Measurements from ENCODE around the gene C5orf47.
A peak's percentile ranks its signal among the peaks of the same experiment; 100 is the strongest.

C5orf47 gene

DNA sequence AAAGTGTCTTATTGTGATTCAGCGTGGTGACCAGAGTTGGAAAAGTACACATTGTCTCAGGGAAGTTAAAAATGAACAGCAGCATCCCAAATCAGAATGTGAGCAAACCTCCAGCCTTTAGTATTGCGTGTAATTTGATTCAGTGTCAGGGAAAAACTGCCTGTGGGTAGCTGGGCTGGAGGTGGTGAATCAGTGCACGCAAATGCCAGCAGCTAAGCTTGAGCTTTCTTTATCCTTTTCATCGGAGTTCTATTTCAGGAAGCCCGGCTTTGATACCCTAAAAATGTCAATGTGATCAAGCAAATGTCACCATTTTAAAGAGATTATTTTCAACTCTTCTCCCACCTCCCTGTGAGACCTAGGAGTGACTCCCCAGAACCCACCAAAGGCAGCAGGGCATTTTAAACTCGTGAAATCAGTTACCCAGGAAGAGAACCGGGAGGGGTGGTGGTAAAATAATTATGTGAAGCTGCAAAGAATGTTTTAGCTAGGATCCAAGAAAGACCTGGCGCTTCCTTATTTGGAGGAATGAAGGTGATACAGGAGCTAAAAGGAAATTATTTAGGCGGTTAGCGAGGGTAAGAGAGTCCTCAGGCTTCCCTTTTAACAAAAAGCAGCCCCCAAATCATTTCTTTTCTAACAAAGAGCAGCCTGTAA, 25.7 kb upstream of the C5orf47 start:
- peaks cover 3% of the 10 kb centered on the region for H3K36me3 Mint-ChIP-seq (ENCODE audit: low read depth)
- no peak overlapping the region for H3K27ac Mint-ChIP-seq
- H3K9me3 Mint-ChIP-seq = no peaks in the 10 kb centered on the region
- H3K4me1 Mint-ChIP-seq (ENCODE audit: low read depth) = no peaks in the 10 kb centered on the region
- no peaks in the 10 kb centered on the region for H3K27me3 Mint-ChIP-seq (ENCODE audit: low read depth)
- H3K4me3 Mint-ChIP-seq = no peak overlapping the region

DNA sequence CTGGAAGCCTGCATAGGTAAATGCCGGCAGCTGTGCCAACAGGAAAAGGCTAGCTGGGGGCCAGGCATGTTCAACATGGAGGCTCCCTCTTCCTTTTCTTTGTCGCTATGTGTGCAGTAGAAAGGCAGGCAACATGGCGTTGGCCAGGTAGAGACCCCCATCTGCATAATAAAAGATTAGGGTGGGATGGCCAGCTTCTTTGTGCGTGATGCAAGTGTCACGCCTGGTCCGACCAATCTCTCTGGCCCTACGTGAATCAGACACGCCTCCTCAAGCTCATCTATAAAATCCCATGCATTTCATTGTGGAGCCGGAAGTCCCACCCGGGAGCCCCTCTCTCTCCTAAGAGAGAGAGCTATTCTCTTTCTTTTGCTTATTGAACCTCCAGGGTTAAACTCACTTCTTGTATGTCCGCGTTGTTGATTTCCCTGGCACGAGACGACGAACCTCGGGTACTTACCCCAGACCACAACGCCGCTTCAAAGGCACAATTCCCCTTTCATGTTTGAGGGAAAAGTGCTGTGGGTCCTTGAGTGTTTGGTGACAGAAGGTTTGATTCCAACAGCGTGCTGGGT, 25.0 kb upstream of the C5orf47 start:
- no peaks in the 10 kb centered on the region for H3K9me3 Mint-ChIP-seq
- no peak overlapping the region for H3K4me3 Mint-ChIP-seq
- H3K36me3 Mint-ChIP-seq (ENCODE audit: low read depth) = peaks cover 3% of the 10 kb centered on the region
- H3K27me3 Mint-ChIP-seq (ENCODE audit: low read depth) = no peaks in the 10 kb centered on the region
- H3K4me1 Mint-ChIP-seq (ENCODE audit: low read depth) = no peaks in the 10 kb centered on the region
- no peak overlapping the region for H3K27ac Mint-ChIP-seq

DNA sequence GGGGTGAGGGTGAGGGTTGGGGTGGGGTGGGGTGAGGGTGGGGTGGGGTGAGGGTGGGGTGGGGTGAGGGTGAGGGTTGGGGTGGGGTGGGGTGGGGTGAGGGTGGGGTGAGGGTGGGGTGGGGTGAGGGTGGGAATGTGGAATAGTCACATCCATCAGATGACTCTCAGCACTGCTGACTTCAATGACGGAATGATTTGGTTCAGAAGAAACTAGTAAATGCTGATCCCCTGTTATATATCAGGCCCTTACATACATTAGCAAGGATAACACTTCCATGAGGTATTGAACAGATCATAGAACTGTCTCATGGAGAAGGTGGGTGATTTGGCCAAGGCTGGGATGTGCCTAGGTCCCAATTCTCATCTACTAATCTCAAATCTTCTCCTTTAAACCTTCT, 24.5 kb upstream of the C5orf47 start:
- no peaks in the 10 kb centered on the region for H3K4me1 Mint-ChIP-seq (ENCODE audit: low read depth)
- no peak overlapping the region for H3K27ac Mint-ChIP-seq
- H3K36me3 Mint-ChIP-seq (ENCODE audit: low read depth) = peaks cover 3% of the 10 kb centered on the region
- H3K4me3 Mint-ChIP-seq = no peak overlapping the region
- no peaks in the 10 kb centered on the region for H3K9me3 Mint-ChIP-seq
- no peaks in the 10 kb centered on the region for H3K27me3 Mint-ChIP-seq (ENCODE audit: low read depth)

DNA sequence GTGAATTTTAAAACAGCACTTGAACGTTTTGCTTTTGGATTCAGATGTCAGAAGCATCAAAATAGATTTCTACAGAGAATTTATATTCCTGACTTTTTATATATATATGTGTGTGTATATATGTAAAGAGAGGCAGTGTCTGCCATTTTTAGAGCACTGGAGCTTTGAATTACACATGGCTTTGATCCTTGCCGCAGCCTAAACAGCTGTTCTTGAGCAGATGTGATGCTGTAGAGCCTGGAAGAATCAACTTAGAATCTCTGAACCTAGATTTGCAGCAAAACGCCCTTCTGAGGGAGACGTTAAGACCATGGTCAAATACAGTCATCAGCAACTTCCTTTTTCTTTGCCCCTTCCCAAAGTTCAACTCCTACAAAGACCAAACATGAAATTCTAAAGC, 21.7 kb upstream of the C5orf47 start:
- H3K4me3 Mint-ChIP-seq = no peak overlapping the region
- H3K9me3 Mint-ChIP-seq = no peaks in the 10 kb centered on the region
- H3K27ac Mint-ChIP-seq = no peak overlapping the region
- H3K27me3 Mint-ChIP-seq (ENCODE audit: low read depth) = peaks cover 6% of the 10 kb centered on the region
- H3K4me1 Mint-ChIP-seq (ENCODE audit: low read depth) = peaks cover 3% of the 10 kb centered on the region
- no peaks in the 10 kb centered on the region for H3K36me3 Mint-ChIP-seq (ENCODE audit: low read depth)

DNA sequence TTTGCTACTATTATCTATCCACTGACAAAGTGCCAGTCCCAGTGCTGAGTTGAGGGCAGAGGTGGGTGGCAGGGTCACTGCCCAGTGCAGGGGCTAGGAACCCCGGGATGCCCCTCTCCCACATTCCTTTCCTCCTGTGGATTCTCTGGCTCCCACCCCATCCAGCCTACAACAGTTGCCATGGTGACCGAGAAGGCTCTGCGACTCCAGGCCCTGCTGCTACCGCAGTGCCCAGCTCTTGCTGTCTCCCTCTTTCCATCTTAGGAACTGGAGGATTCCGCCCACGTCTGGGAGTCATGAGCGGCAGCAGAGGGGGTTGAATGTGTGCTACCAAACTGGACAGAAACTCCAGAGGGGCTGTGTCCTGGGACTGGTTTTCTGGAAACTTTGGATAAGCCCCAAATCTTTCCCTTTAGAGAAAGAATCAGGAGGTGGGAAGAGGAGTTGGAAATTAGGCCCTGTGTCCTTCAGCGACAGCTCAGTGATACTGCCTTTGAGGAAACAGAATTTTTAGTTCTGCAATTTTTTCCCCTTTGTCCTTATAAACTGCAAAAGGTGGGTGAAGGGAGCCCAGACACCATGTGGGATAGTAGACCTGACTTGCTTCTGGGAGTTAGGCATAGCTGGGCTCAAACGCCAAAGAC, 20.7 kb upstream of the C5orf47 start:
- no peaks in the 10 kb centered on the region for H3K36me3 Mint-ChIP-seq (ENCODE audit: low read depth)
- no peak overlapping the region for H3K4me3 Mint-ChIP-seq
- H3K4me1 Mint-ChIP-seq (ENCODE audit: low read depth) = peaks cover 6% of the 10 kb centered on the region
- peaks cover 6% of the 10 kb centered on the region for H3K27me3 Mint-ChIP-seq (ENCODE audit: low read depth)
- no peaks in the 10 kb centered on the region for H3K9me3 Mint-ChIP-seq
- no peak overlapping the region for H3K27ac Mint-ChIP-seq

DNA sequence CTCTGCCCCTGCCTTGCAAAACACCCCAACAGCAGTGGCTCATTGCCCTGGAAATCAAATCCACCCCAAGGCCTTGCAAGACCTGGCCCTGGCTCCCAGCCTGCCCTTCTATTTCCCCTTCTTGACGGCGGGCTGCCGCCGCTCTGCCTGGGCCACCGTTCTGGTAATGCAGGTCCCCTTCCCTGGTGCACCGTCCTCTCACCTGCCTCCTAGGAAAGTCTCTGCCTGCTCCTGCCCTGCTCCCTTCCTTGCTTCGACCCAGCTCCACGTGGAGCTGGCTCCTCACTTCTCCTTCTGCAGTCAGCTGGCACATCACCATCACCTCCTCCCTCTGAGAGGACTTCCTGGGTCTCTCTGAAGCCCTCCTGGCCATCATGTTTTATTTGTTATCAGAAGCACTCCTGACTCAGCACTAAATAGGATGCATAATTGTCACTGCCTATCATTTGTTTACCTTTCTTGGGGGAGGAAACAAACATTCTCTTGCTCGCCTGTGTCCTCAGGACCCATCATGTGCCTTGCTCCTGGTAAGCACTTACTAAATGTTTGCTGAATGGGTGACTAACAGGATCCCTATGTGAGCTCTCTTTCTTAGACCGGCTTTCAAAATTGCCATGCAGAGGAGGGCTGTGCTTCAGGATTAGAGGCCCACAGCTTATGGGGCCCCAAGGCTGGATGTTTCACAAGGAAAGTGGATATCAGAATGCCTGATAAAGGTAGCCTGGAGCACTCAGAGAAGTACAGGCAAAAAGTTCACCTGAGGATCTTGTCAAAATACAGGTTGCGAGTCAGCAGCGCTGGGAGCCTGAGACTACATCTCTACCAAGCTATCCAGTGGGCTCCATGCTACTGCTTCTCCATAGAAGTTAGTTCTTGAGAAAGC, 19.6 kb upstream of the C5orf47 start:
- no peak overlapping the region for H3K27ac Mint-ChIP-seq
- H3K27me3 Mint-ChIP-seq (ENCODE audit: low read depth) = peaks cover 15% of the 10 kb centered on the region
- no peak overlapping the region for H3K4me3 Mint-ChIP-seq
- no peaks in the 10 kb centered on the region for H3K36me3 Mint-ChIP-seq (ENCODE audit: low read depth)
- no peaks in the 10 kb centered on the region for H3K9me3 Mint-ChIP-seq
- peaks cover 9% of the 10 kb centered on the region for H3K4me1 Mint-ChIP-seq (ENCODE audit: low read depth)

DNA sequence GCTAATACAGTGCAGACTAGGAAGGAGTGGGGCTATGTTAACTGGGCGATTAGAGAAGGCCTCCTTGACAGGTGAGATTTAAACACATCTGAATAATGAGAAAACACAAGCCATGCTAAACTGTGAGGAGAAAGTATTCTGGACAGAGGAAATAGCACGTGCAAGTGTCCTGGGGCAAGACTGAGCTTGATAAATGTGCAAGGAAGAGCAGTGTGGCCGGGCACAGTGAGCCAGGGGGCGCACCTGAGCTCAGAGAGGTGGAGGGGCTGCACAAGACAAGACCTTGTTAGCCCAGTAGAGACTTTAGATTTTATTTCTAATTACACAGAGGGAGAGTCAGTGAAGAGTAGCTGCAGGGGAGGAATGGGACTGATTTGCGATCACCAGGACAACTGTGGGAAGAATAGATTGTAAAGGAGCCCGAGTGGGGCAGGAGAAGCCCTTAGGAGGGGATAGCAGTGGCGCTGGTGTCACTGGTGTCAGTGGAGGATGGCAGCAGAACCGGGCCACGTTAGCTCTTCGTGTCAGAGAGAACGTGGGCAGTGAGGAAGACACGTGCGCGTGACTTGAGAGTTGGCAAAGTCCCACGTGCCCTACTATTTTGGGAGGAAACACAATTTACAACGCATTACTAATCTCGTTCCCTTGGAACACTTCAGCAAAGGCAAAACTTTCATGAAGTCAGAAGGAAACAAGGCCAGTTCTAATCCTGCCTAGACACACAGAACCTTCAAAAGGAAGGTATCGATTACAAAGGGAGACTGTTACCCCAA, 17.9 kb upstream of the C5orf47 start:
- peaks cover 9% of the 10 kb centered on the region for H3K4me1 Mint-ChIP-seq (ENCODE audit: low read depth)
- no peaks in the 10 kb centered on the region for H3K9me3 Mint-ChIP-seq
- H3K36me3 Mint-ChIP-seq (ENCODE audit: low read depth) = no peaks in the 10 kb centered on the region
- H3K4me3 Mint-ChIP-seq = no peak overlapping the region
- no peak overlapping the region for H3K27ac Mint-ChIP-seq
- peaks cover 16% of the 10 kb centered on the region for H3K27me3 Mint-ChIP-seq (ENCODE audit: low read depth)

DNA sequence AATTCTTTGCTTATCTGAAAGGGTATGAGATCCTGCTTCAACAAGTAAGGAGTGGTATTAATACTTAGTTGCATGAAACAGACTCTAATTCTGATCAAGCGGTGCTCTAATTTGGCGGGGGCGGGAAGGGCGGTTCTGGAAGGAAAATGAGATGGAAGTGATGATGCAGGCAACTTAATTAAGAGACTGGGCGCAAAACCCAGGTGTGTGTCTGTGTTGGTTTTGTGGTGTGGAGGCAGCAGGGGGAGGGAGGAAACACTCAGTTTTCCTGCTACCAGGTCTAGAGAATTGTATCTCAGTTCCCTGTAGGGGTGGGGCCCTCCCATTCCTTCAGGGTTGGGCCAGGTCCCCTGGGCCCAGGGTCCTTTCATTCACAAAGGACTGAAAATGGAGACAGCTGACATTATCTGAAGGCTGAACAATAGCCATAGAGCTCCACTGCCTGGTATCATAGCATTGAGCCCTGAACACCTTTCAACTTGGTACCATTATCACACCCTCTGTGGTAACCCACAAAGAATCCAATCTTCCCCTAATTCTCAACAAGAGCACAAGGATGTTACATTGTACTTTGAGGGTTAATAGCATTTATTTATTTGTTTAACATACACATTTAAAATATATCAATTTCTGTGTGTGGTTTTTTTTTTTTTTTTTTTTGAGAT, 17.2 kb upstream of the C5orf47 start:
- Mint-ChIP-seq H3K4me1 (ENCODE audit: low read depth) (peaks cover 9% of the 10 kb centered on the region), H3K9me3 (no peaks in the 10 kb centered on the region), H3K36me3 (ENCODE audit: low read depth) (no peaks in the 10 kb centered on the region), H3K4me3 (no peak overlapping the region), H3K27ac (no peak overlapping the region), H3K27me3 (ENCODE audit: low read depth) (peaks cover 23% of the 10 kb centered on the region)

DNA sequence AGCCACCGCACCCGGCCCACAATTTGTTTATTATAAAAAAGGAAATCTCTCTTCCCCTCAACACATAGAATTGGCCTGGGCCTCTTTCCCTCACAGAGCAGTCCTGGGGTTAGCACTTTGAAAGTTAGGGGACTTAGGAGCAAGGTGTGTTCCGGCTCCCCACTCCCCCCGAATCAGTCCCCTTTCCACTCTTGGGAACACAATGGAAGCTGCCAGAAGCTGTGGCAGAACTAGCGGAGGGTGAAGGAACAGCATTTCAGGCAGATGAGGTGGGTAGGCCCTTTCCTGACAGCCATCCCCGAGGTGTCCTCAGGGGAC, 16.4 kb upstream of the C5orf47 start:
- no peak overlapping the region for H3K27ac Mint-ChIP-seq
- H3K27me3 Mint-ChIP-seq (ENCODE audit: low read depth) = peaks cover 25% of the 10 kb centered on the region
- peaks cover 9% of the 10 kb centered on the region for H3K4me1 Mint-ChIP-seq (ENCODE audit: low read depth)
- H3K9me3 Mint-ChIP-seq = no peaks in the 10 kb centered on the region
- H3K4me3 Mint-ChIP-seq = no peak overlapping the region
- H3K36me3 Mint-ChIP-seq (ENCODE audit: low read depth) = no peaks in the 10 kb centered on the region

DNA sequence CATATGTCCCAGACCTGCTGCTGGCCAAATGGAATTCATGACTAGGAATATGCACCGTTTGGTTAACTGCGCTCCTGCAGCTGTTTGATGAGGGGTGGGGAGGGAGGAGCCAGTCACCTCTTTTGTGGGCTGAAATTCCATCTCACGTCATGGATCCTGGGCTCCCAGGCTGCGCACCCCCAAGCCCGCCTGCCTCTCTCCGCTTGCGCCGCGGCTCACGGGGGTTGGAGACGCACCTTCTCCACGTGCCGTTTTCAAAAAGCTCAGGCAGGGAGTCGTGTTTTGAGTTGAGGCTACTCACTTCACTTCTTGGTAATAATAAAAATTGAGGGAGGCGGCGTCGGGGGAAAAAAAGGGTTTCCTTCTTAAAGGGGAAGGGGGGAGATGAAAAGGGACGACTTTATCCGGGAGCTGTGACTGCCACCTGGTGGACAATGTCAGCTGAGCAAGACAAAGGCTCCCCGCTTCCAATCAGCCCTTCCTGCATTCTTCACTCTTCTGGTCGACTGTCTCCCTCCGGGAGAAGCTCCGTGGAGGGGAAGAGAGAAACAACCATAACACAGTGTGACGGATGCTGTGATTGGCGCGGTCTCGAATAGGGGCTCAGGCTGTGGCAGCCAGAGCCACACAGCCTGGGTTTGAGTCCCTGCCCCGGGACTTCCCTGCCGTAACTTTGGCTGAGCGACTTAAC, 15.9 kb upstream of the C5orf47 start:
- Mint-ChIP-seq H3K27ac (no peak overlapping the region), H3K27me3 (ENCODE audit: low read depth) (peaks cover 30% of the 10 kb centered on the region), H3K4me1 (ENCODE audit: low read depth) (peaks cover 9% of the 10 kb centered on the region), H3K9me3 (no peaks in the 10 kb centered on the region), H3K4me3 (peak overlapping the region; percentile 78), H3K36me3 (ENCODE audit: low read depth) (no peaks in the 10 kb centered on the region)

DNA sequence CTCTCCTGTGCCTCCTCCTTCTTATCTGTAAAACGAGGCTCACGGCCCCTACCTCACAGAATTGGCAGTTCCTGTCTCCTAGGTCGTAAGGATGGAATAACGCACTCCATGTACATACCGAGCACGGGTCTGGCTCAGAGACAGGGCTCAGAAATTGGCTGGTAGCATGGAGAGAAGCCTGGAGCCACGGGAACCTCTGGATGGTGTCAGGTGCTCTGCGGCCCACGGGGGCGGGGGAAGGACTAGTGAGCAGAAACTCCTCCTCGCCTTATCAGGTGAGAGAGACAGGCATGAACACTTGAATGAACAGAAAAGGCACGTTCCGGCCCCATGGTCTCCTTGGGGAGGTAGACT, 15.4 kb upstream of the C5orf47 start:
- H3K36me3 Mint-ChIP-seq (ENCODE audit: low read depth) = no peaks in the 10 kb centered on the region
- peak overlapping the region; percentile 78 for H3K4me3 Mint-ChIP-seq
- no peak overlapping the region for H3K27ac Mint-ChIP-seq
- H3K27me3 Mint-ChIP-seq (ENCODE audit: low read depth) = peaks cover 33% of the 10 kb centered on the region
- peaks cover 9% of the 10 kb centered on the region for H3K4me1 Mint-ChIP-seq (ENCODE audit: low read depth)
- H3K9me3 Mint-ChIP-seq = no peaks in the 10 kb centered on the region

DNA sequence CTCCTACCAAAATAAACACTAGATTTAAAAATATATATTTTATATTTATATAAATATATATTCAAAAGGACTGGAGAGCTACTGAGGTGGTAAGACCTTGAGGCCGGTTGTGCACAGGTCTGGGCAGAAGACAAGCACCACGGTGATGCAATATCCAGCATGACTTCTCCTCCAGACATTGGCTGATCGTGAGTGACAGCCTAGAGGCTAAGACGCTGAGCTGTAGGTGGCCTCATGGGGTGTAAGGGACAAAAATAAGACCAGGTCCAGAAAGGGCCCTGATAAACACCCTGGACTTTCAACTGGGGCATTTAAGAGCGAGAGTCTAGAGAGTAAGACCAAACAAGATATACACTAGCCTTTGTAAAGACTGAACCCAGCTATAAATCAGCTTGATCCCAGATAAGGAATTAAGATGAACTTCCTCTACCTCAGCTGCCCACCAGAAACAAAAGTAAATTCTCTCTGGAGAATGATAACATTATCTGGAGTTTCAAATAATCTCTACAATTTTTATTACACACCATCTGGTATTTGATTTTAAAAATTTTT, 14.2 kb upstream of the C5orf47 start:
- Mint-ChIP-seq H3K27me3 (ENCODE audit: low read depth) (peaks cover 41% of the 10 kb centered on the region), H3K4me3 (no peak overlapping the region), H3K9me3 (no peaks in the 10 kb centered on the region), H3K36me3 (ENCODE audit: low read depth) (no peaks in the 10 kb centered on the region), H3K27ac (no peak overlapping the region), H3K4me1 (ENCODE audit: low read depth) (peaks cover 9% of the 10 kb centered on the region)

DNA sequence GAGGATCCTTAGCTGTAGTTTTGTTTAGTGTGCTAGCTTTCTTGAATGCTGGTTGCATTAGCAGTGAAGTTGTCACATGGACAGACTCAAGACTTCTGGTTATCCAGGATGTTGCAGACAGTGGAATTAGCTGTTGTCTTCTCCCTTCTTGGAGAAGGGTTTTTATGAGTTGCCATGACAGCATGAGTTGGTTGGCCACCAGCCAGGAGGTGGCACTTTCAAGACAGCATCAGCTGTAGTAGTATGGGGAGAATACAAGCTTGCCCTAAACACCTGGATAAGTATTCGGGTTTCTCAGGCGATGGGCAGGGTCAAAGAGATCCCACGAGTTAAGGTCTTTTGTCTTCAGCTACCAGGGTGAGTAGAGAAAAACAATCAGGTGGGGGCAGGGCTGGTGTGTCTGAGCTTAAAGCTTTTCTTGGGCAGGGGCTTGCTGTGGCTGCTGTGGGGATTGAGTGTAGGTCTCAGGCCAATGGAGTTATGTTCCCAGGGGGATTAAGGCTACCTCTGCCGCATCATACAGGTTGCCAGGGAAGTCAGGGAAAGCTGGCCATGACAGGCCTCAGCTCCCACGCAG, 7.7 kb upstream of the C5orf47 start:
- H3K36me3 Mint-ChIP-seq (ENCODE audit: low read depth) = no peaks in the 10 kb centered on the region
- H3K27me3 Mint-ChIP-seq (ENCODE audit: low read depth) = peaks cover 26% of the 10 kb centered on the region
- H3K27ac Mint-ChIP-seq = no peak overlapping the region
- no peak overlapping the region for H3K4me3 Mint-ChIP-seq
- H3K4me1 Mint-ChIP-seq (ENCODE audit: low read depth) = no peaks in the 10 kb centered on the region
- H3K9me3 Mint-ChIP-seq = no peaks in the 10 kb centered on the region

Data from T-helper 1 cell treated with Interleukin-12 subunit alpha and Interleukin-12 subunit beta and Interleukin-4 antibody, amounts not matched to agents 30 μg/mL and 1 μg/mL, for 36 hours (primary cell).